Hematopoietic multipotent progenitor cell (in vitro differentiated cells): ENCODE measurements around the gene MAP2K1. TPM values are rescaled to one million over a fixed set of nuclear protein-coding genes. Genes with fewer than 3 reads are reported as not detected.
"Not testable (repeated sequence)": the region's sequence is repeated elsewhere in the genome, so short reads cannot be mapped to it uniquely, and the experiment has no call there.

ENCODE experiments used
- DNase-seq, 3 donors: peaks; one replicate each; pipeline ENCODE4 v3.0.0-alpha.2; 2011 to 2015; ENCODE audit warnings: low read depth in 2 of 3, low spot score in 2 of 3
- total RNA-seq: library from RNA; depleted of rRNA; stranded (reverse); fragments of >200 nt; gene quantifications from one replicate; pipeline ENCODE4 v1.2.3, GENCODE V29; 2012

Gene MAP2K1
- total RNA-seq, 1 donor = 12.9 TPM

- DNase-seq = peak; percentile 29 to 86 (median 45)
These were observed 85.7 kb downstream of the MAP2K1 start for GRCh38 chr15:66472176-66472999.

GRCh38 chr15:66474135-66474534 is 87.4 kb downstream of the MAP2K1 start:
- DNase-seq = no peak

DNA sequence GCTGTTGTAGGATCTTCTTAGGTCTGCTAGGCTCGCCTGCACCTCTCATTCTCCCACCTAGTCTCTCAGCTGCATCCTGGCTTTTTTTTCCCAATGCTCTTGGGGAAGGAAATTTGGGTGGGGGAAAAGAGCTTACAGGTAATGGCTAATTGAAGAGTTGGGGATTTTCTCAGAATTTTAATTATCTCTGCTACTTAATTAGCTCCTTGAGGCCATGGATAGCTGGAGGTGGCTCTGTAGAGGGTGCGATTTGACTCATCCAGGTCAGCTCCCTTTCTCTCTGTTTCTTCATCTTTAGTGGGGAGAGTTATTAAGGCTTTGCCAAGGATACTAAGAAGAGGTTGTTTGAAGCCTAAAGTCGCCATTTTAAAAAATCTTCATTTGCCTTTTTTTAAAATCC is 88.3 kb downstream of the MAP2K1 start:
- no peak for DNase-seq

DNA sequence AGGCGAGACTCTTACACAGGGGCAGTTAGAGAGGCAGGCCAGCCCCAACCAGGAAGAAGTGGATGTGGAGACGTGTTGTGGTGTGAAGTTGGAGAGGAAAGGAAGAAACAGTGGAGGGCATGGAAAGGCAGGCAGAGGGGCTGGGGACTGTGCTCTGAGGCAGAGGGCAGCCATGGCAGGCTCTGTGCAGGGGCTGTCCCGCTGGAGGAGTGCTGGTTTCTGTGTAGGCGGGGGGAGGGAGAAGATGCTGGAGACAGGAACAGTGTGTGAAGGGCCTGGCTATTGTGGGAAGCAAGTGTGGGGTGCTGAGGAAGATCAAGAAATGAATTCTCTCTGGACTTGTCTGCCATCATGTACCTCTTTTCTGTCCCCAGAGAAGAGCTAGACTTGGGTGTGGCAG is 89.8 kb downstream of the MAP2K1 start:
- DNase-seq = no peak

GRCh38 chr15:66477011-66477410 is 90.3 kb downstream of the MAP2K1 start:
- DNase-seq = no peak

GRCh38 chr15:66480267-66480666 is 93.6 kb downstream of the MAP2K1 start:
- DNase-seq = no peak

DNA sequence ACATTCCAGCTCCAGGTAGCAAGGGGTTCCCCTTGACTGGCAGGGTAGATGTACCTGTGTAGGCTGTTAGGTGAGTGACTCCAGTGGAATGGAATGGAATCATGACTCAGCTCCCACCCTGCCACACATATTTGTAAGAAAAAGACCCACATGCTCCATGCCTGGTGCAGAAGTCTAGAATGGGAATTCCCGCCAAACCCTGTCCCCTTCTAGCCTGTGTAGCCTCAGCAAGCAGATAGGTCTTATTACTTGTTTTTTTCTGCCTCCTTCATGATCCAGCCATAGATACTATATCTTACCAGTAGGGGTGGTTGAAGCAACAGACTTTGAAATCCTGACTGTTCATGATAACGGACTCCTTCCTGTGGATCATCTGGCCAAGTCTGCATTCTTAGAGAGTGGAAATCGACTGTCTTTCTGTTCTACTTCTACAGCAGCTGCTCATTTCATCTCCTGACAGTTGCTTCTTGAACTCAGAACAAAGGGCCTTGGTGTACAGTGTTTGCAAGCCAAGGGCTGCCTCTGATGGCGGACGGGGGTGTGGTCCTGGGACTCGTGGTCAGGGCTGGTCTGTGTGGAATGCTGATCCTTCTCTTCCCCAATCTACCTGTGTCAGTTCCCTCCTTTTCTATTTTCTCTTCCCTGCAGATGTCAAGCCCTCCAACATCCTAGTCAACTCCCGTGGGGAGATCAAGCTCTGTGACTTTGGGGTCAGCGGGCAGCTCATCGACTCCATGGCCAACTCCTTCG is 94.6 kb downstream of the MAP2K1 start:
- DNase-seq = no peak

DNA sequence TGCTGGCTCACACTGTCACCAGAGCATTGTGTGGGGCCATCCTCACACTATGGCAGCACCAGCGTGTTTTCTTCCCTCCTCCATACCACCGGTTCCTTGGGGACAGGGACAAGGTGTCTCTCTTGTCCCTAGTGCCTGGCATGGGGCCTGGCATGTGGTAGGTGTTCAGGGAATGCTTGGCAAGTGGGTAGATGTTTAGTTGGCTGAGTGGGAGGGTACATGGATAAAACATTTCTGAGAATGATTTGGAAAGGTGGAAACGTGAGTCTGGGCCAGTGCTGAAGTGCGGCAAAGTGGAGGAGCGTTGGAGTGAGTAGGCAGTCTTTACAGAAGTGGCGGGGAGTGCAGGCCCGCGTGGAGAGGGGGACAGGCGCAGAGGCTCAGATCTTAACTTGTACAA is 95.8 kb downstream of the MAP2K1 start:
- DNase-seq = no peak

DNA sequence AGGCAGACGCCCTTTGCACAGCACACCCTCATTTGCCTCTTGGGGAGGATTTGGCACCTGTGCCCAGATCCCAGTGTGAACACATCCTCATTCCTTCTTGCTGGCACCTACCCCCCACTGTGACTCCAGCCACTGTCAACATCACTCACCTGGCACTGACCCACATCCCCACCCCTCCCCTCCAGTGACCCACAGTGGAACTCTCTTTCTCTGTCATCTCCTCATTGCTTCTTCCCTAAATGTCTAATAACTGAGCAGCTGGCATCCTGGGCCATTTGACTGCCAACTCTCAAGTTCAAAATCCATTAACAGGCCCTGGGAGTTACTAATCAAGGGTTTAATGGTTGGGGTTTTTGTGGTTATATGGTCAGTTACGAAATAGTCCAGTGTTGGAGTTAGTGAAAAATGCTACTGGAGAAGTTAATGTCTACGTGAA is 96.4 kb downstream of the MAP2K1 start:
- no peak for DNase-seq

GRCh38 chr15:66484539-66485112 is 97.9 kb downstream of the MAP2K1 start:
- no peak for DNase-seq

- no peak for DNase-seq
These were observed 100.2 kb downstream of the MAP2K1 start for GRCh38 chr15:66486887-66487286.

GRCh38 chr15:66488525-66488924 is 101.8 kb downstream of the MAP2K1 start:
- DNase-seq = no peak

DNA sequence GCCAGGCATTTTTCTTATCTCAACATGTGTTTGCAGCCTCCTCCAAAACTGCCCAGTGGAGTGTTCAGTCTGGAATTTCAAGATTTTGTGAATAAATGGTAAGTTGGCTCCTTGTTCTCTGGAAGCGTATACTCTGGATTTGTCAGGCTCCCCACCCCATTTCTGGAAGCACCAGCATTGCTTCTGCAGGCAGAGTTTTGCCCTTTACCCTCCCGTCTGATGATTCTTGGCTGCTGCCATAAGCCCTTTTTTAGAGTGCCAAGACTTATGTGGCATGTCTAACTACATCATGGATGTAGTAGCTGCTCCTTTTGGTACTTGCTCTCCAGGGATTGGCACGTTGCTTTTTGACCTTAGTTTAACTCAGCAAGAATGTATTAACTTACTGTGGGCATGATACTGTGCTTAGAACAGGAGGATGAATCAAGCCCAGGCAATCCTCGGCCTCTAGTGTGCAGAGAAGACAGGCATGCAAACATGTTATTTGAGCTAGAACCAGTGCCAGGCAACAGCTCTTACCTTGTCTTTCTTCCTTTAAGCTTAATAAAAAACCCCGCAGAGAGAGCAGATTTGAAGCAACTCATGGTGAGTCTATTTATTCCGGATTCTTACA is 102.6 kb downstream of the MAP2K1 start:
- no peak for DNase-seq

DNA sequence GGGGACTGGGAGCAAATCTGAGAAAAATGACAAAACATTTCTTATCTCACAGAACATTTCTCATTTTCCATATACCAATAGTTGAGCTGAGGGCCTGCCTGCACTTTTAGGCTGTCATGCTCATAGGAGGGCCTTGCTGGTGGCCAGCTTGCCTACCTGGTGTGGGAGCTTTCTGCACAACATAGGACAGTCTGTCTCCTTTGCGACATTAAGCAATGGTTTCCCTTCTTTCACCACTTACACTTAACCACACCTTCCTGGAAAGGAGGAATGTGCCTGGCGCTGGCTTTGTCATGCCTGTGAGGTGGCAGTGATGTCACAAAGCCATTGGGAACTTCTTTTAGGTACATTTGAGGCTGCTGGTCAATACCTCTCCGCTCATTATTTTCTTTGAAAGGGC is 105.1 kb downstream of the MAP2K1 start:
- DNase-seq = no peak

DNA sequence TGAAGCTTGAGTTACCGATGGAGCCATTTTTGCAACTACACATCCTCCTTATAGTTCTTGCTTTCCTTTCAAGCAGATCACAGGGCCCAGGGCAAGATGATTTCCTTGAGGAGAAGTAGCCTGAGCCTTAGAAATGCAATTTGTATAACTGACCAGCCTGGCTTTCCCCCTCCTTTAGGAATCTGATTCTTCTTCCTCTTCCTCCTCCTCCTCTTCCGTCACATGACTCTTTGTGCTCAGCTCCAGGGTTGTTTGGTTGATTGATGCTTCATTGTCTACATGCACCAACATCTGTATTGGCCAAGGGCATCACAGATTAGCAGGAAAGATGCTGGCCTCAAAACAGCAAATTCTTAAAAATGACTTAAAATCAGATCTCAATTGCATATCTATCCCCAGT is 107.5 kb downstream of the MAP2K1 start:
- DNase-seq = no peak

- peak in 1 of 3 donors; percentile 17 for DNase-seq
These were observed 110.3 kb downstream of the MAP2K1 start for GRCh38 chr15:66496951-66497501.

DNA sequence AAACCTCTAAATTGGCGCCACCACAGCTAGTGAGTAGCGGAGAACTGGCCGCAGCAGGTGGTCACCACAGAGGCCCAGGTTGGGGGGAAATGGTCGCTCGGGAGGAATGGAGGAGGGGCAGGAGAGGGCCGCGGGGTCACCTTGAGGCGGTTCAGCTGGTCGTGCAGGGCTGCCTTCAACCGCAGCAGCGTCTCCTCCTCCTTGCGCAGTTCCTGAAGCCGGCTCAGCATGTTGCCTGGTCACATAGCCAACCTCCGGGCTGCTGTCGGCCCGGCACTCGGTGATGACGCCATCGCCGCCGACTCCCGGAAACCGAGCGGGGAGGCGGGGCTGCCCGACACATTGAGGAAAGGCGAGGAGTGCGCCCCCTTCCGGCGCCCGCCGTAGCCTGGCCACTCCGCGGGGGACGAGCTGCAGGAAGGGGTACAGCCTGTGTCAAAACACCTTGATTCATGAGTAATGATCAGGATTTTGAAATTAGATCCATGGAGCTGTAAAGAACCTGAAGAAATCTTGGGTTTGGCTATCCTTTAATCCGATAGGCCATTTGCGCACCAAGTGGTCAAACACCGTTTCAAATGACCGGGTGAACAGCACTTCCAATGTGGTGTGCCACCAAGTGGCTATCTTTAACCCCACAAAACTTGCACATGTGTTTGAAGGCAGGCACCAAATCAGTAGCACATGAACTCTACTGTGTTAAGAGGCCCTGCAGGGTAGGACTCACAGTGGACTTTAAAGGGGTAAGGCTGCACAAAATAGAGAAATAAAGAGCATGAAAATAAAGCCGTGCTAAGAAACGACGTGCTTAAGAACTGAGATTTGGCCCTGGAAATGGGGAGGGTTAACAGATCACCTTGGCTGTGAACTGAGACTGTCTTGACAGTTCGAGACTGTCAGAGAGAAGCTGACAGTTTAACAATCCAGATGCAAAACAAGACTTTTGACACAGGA is 111.1 kb downstream of the MAP2K1 start, which contains the start of gene SNAPC5:
Gene SNAPC5, minus strand, starts transcription at position 261 of the 954 bp plus-strand sequence. Its CDS starts 31 bp downstream, at position 230.
- peak; percentile 92 to 97 (median 96) for DNase-seq

DNA sequence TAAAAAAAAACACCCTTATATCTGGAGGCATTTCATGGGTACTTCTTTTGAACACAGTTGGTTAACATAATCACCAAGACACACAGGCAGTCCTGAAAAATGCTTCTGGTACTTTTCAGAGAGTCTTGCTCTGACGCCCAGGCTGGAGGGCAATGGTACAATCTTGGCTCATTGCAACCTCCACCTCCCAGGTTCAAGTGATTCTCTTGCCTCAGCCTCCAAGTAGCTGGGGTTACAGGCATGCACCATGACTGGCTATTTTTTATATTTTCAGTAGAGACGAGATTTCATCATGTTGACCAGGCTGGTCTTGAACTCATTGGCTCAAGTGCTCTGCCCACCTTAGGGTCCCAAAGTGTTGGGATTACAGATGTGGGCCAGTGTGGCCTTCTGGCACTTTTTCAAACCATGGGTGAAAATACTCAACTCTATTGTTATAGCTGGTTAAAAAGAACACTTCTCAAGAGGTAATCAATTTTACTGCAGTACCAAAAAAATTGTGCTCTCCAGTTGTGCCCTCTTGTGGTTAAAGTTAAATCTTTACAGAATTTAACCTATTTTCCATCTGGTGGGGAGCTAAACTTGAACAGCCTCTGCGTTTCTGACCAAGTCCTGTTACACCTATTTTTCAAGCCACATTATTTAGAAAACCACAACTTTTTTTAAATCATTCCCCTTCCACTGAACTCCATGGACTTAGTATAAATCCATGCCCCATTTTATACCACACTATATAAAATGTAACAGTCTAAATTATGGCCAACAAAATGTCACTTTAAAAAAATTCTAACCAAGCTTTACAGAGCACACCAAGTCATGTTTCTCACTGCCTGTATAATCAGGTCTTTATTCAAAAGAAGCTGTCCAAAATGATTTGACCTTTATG is 112.0 kb downstream of the MAP2K1 start:
- peak in 2 of 3 donors; percentile 43 to 75 for DNase-seq

GRCh38 chr15:66500346-66500745 is 113.6 kb downstream of the MAP2K1 start:
- not testable (repeated sequence) for DNase-seq
